Measurements from ENCODE around the gene FUCA1.

The FUCA1 gene

DNA sequence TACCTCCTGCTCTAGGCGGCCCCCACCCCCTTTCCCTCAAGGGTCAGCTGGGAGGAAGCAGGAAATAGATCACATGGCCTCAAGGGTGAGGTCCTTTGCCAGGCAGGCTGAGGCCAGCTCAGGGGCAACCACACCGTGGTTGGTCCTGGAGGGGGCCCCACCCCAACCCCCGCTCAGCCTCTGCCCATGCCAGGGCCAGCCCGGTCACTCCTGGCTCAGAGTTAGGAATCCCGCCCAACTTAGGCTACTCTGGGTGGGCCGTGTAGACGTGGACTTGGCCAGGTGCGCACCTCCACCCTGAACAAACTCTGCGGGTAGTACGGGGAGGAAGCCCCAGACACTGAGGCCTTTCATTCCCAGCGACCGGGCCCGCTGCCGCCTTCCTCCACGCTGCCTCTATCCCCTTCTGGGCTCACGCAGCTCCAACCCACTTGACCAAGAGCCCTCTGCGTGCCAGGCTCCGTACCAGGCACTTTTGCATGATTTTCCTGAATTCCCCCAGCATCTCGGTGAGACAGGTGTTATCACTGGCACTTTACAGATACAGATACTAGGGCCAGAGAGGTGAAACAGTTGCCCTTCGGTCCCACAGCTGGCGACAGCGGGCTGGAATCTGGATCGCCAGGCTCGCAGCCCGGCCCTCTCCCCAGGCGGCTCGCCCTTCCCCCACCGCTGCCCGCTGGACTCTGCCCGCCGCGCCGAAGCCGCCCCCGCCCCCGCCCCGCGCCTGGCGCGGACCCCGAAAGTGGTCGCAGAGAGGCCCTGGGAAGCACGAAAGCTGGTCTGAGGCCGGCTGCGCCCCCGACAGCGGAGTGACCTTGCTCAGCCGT, 68.3 kb downstream of the FUCA1 start:
- DNase-seq = no peak

DNA sequence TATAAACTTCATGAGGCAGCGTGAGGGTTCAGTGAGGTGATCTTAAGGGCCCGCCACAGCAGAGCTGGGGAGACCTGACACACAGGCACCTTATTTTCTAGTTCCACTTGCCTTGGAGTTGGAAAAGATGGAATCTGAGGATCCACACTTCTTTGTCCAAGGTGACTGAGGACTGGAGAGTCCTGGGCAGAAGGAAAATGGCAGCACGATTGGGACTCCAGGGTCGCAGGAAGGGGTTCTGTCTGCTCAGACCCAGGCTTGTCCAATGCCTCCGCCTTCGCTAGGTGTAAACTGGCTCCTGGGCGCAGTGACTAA, 68.9 kb downstream of the FUCA1 start:
- DNase-seq = no peak

DNA sequence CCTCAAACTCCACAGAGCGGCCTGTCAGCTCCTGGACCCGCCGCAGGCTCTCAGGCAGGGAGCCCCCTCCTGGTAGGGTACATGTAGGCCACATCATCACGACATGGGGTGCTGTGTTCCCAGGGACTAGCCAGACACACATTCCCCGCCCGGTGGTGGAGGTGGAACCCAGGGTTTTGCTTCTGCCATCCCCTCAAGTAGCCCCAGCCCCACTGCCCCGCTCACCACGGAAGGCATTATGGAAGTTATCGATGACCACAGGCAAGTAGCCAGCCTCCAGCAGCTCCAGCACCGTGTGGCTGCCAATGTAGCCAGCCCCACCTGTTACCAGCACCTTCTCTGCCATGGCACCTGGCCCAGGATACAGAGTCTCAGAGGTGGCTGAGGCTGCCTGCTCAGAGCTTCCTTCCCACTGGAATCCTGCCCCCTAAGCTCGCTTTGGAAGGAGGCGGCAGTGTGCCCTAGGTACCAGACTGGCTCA, 69.4 kb downstream of the FUCA1 start:
- no peak for DNase-seq

DNA sequence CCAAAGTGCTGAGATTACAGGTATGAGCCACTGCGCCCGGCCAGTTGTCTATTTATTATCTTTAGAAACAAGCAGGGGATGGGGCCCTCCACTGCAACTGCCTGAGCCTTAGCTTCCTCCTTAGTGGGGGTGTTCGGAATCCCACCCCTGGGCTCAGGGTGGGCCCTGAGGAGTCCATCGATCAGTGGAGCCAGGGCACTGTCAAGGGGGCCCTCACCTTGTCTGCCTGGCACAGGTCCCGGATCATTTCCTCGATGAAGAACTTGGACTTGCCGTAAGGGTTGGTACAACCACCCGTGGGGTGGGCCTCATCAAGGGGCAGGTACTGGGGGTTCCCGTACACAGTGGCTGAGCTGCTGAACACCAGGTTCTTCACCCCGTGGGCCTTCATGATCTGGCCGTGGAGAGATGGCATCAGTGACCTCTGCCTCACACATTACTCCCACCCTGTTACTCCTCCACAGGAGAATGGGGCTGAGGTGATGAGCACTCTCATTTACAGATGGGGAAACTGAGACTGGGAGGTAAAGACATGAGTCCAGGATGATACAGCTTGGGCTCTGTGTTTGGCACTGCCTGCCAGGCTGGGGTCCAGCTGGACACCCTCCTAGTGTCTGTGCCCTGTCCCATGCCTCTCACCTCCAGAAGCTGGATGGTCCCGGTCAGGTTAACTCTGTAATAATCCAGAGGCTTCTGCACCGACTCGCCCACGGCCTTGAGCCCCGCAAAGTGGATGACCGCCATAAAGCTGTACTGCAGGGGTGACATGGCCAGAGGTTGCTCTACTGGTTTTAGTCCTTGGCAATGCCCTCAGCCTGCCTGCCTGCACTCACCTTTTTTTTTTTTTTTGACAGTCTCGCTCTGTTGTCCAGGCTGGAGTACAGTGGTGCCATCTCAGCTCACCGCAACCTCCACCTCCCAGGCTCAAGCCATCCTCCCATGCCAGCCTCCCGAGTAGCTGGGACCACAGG, 70.3 kb downstream of the FUCA1 start:
- DNase-seq = no peak

DNA sequence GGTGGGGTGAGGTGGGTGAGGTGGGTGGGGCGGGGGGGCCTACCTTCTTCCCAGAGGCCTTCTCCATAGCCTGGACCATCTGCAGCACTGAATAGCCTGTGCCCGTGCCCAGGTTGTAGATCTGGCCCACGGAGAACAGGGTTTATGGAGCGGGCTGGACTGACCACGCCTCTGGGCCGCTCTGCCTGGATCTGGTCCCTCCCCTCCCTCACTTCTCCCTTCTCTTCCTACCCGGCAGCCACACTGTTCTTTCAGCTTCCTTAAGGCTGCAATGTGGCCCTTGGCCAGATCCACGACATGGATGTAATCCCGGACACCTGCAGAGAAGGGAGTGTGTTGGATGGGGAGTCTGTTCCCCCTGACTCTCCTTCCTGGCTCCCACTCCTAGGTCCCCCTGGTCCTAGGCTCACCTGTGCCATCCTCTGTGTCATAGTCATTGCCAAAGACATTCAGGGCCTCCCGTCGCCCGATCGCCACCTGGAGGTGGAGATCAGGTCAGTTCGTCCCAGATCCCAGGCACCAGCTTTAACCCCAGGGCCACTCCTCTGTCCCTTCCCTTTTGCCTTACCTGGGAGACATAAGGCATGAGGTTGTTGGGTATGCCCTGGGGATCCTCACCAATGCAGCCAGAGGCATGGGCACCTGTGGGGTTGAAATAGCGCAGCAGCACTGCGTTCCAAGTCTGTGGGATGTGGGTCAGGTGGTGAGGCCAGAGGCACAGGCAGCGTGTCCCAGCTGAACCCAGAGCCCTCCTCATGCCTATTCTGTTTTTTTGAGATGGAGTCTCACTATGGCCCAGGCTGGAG, 71.4 kb downstream of the FUCA1 start:
- no peak for DNase-seq

DNA sequence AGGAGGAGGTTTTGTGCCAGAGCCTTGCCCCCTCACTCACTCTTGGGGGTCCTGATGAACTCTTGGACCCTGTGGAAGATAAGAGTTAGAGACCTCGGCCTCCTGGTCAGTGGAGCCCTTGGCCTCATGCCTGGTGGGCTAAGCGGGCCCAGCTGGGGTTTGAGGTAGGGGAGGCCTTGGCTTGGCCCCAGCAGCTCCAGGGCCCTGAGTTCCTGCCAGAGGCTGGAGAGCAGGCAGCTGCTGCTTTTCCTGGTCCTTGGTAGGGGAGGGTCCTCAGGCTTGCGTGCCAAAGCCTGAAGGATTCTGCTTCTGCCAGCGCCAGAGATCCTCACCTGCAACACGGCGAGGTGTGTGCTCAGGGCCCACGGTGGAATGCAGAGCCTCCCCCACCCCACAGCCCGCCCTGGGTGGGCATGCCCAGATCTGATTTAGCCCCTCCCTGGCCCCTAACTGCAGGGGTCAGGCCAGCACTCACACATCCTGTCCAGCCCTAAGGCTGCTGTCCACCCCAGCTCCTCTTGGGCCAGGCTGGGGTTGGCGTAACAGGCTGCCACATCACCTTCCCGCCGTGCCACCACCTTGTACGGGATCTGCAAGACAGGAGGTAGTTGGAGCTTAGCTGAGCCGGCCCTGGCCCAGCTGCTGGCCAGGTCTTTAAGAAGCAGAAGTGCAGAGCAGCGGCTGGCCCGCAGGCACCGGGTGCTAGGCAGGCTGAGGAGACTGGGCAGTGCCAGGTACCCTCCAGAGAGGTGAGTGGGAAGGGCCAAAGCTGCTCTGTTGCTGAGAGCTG, 72.2 kb downstream of the FUCA1 start:
- DNase-seq = no peak

All from NCI-H1105 treated with DMSO at 0.1 percent for 48 hours (cell line).